Neural progenitor cell (in vitro differentiated cells): ENCODE measurements around the gene SYTL1. TPM values are rescaled to one million over a fixed set of nuclear protein-coding genes. Genes with fewer than 3 reads are reported as not detected.

Source experiments
- DNase-seq: peaks from one replicate; pipeline ENCODE4 v3.0.0-alpha.2; 2016; ENCODE audit warnings: low spot score
- H2AFZ ChIP-seq: fragments of 200-600 bp; sonication (generic); replicated peaks from 2 replicates; pipeline ENCODE4 v1.6.1; 2016; ENCODE audit warnings: antibody characterized with exemption
- H3F3A ChIP-seq: fragments of 200-600 bp; sonication (generic); 2 replicates; pipeline ENCODE4 v1.6.1; 2016; ENCODE audit warnings: antibody characterized with exemption, low read depth
- H3K27ac ChIP-seq: fragments of 200-600 bp; sonication (generic); 2 replicates; pipeline ENCODE4 v1.5.1; 2016; ENCODE audit warnings: mild to moderate bottlenecking
- H3K27me3 ChIP-seq: fragments of 200-600 bp; sonication (generic); 2 replicates; pipeline ENCODE4 v1.6.1; 2016; ENCODE audit warnings: mild to moderate bottlenecking, moderate library complexity
- H3K36me3 ChIP-seq: fragments of 200-600 bp; sonication (generic); 2 replicates; pipeline ENCODE4 v1.5.1; 2016
- H3K4me1 ChIP-seq: fragments of 200-600 bp; sonication (generic); 2 replicates; pipeline ENCODE4 v1.6.1; 2016; ENCODE audit warnings: mixed run types
- H3K4me2 ChIP-seq: fragments of 200-600 bp; sonication (generic); 2 replicates; pipeline ENCODE4 v1.6.1; 2016
- H3K4me3 ChIP-seq: fragments of 200-600 bp; sonication (generic); 2 replicates; pipeline ENCODE4 v1.5.1; 2016
- H3K79me2 ChIP-seq: fragments of 200-600 bp; sonication (generic); 2 replicates; pipeline ENCODE4 v1.6.1; 2016; ENCODE audit warnings: low read depth
- H3K9ac ChIP-seq: fragments of 200-600 bp; sonication (generic); 2 replicates; pipeline ENCODE4 v1.6.1; 2016
- H3K9me3 ChIP-seq: fragments of 200-600 bp; sonication (generic); 2 replicates; pipeline ENCODE4 v1.5.1; 2016; ENCODE audit warnings: low read depth
- H4K20me1 ChIP-seq: fragments of 200-600 bp; sonication (generic); 2 replicates; pipeline ENCODE4 v1.6.1; 2016; ENCODE audit warnings: low read depth
- H3K27ac Mint-ChIP-seq: 3 replicates; pipeline ENCODE4 v1.8.0; 2021; ENCODE audit warnings: mixed read lengths
- H3K27me3 Mint-ChIP-seq: 2 replicates; pipeline ENCODE4 v1.8.0; 2022; ENCODE audit warnings: low read depth, mild to moderate bottlenecking, inconsistent platforms, moderate library complexity, mixed read lengths; ENCODE audit not compliant: insufficient read depth
- H3K36me3 Mint-ChIP-seq: 3 replicates; pipeline ENCODE4 v1.8.0; 2021; ENCODE audit warnings: mixed read lengths
- H3K4me1 Mint-ChIP-seq: 3 replicates; pipeline ENCODE4 v1.8.0; 2021; ENCODE audit warnings: mixed read lengths
- H3K4me3 Mint-ChIP-seq: 3 replicates; pipeline ENCODE4 v1.8.0; 2021; ENCODE audit warnings: mild to moderate bottlenecking, moderate library complexity, mixed read lengths
- H3K9me3 Mint-ChIP-seq: 3 replicates; pipeline ENCODE4 v1.8.0; 2020; ENCODE audit warnings: mixed read lengths
- EZH2 ChIP-seq: fragments of 200-600 bp; sonication (generic); IDR thresholded peaks from 2 replicates; pipeline ENCODE4 v1.6.1; 2017; ENCODE audit warnings: antibody characterized with exemption, mild to moderate bottlenecking, moderate library complexity
- EZH2phosphoT487 ChIP-seq: fragments of 200-600 bp; sonication (generic); IDR thresholded peaks from 2 replicates; pipeline ENCODE4 v1.6.1; 2017; ENCODE audit warnings: antibody characterized with exemption
- total RNA-seq: library from RNA; depleted of rRNA; stranded (reverse); fragments of >200 nt; gene quantifications from 2 replicates; pipeline ENCODE4 v1.2.3, GENCODE V29; 2015; ENCODE audit warnings: low replicate concordance
- TF ChIP-seq, protein P1 (sequence below): fragments of 200-600 bp; sonication (generic); IDR thresholded peaks from 2 replicates; pipeline ENCODE4 v1.5.1; 2017; ENCODE audit warnings: antibody characterized with exemption, mild to moderate bottlenecking

Gene SYTL1
- total RNA-seq, 1 donor from 2014 or later: 5.7 TPM

DNA sequence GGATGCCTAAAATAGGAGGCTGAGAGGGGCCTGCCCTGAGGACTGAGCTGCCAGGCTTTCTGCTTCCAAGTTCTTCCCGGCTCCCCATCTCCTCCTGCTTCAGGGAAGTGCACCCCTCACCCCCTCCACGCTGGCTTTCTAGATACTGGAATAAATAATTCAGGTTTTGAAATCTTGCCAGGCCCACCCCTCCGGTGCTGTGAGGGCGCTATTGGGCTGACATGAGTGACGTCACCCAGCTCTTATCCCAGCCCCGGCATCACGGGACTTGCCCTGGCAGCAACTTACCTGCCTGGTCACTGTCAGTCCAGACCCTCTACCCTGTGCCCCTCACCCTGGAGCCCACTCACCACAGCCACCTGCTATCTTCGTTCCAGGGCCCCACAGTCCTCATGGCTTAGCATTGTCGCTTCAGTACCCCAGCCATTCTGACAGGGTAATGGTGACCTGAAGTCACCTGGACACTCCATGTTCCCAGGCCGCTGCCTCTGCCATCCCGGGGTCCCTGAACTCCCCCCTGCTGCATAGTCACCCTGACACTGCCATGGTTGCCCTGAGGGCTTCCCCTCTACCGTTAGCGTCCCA, 49.8 kb downstream of the SYTL1 start:
- peak overlapping the region; percentile 81 for H2AFZ ChIP-seq
- H3K27ac Mint-ChIP-seq: no peak overlapping the region

DNA sequence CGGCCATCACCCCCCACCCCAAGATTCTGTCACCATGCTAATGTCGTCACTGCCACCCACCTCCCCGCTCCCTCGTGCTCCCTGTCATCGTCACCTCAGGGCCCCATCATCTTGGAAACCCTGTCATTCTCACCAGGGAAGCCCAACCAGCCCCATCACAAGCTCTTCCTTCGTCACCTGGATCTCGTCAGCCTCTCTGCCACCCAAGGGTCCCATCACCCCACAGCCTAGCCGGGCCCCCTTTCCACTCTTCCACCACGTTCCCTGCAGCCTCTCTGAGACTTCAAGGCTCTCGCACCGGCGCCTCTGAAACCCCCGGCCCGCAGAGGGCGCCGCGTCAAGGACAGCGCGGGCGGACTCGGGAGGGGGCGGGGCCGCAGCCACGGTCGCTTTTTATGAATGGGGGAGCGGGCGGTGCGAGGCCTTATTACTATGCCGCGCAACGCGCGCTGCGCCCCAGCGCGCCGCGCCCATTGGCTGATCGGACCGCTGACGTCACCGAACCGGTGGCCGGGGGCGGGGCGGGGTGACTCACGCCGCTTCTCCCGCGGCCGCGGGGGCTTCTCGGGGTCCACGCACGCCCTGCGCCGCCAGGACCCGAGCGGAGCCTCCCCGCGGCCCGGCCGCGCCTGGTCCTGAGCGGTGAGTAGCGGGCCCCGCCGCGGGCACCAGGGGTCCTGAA, 50.4 kb downstream of the SYTL1 start, which contains the start of gene GPR3:
Gene GPR3, plus strand, starts transcription at position 527 of the 682 bp plus-strand sequence. CDS start 1,177 bp downstream, outside the sequence.
- Histone ChIP-seq H3K27me3 (no peaks in the 10 kb centered on the region), H3F3A (peaks cover 6% of the 10 kb centered on the region), H3K27ac (no peak within 1 kb of the TSS), H3K79me2 (no peaks in the 10 kb centered on the region), H3K36me3 (no peaks in the 10 kb centered on the region), H3K4me1 (peaks cover 11% of the 10 kb centered on the region), H3K4me2 (peak within 1 kb of the TSS; percentile 88), H3K4me3 (peak within 1 kb of the TSS; percentile 67), H4K20me1 (no peaks in the 10 kb centered on the region), H3K9me3 (no peaks in the 10 kb centered on the region), H2AFZ (peak within 1 kb of the TSS; percentile 96), H3K9ac (no peak within 1 kb of the TSS)
- DNase-seq: peak; percentile 96
- peak within 1 kb of the TSS; percentile 86 for H3K27ac Mint-ChIP-seq
- TF ChIP-seq EZH2: no peak
- TF ChIP-seq, protein P1, sequence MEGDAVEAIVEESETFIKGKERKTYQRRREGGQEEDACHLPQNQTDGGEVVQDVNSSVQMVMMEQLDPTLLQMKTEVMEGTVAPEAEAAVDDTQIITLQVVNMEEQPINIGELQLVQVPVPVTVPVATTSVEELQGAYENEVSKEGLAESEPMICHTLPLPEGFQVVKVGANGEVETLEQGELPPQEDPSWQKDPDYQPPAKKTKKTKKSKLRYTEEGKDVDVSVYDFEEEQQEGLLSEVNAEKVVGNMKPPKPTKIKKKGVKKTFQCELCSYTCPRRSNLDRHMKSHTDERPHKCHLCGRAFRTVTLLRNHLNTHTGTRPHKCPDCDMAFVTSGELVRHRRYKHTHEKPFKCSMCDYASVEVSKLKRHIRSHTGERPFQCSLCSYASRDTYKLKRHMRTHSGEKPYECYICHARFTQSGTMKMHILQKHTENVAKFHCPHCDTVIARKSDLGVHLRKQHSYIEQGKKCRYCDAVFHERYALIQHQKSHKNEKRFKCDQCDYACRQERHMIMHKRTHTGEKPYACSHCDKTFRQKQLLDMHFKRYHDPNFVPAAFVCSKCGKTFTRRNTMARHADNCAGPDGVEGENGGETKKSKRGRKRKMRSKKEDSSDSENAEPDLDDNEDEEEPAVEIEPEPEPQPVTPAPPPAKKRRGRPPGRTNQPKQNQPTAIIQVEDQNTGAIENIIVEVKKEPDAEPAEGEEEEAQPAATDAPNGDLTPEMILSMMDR: peak; percentile 64
- H3K4me1 Mint-ChIP-seq: peaks cover 27% of the 10 kb centered on the region
- H3K9me3 Mint-ChIP-seq: peaks cover 2% of the 10 kb centered on the region
- no peaks in the 10 kb centered on the region for H3K36me3 Mint-ChIP-seq
- H3K27me3 Mint-ChIP-seq: peaks cover 11% of the 10 kb centered on the region
- H3K4me3 Mint-ChIP-seq: peak within 1 kb of the TSS; percentile 89

More for the DNA sequence above, 49.8 kb downstream of the SYTL1 start:
- no peaks in the 10 kb centered on the region for H4K20me1 ChIP-seq
- Mint-ChIP-seq H3K4me1 (peaks cover 27% of the 10 kb centered on the region), H3K36me3 (no peaks in the 10 kb centered on the region), H3K4me3 (peak overlapping the region; percentile 79), H3K9me3 (peaks cover 2% of the 10 kb centered on the region), H3K27me3 (peaks cover 9% of the 10 kb centered on the region)
- H3K36me3 ChIP-seq: no peaks in the 10 kb centered on the region
- H3F3A ChIP-seq: peaks cover 6% of the 10 kb centered on the region
- no peaks in the 10 kb centered on the region for H3K79me2 ChIP-seq
- H3K4me2 ChIP-seq: peak overlapping the region; percentile 88
- H3K27ac ChIP-seq: no peak overlapping the region
- DNase-seq: peak; percentile 56
- no peak overlapping the region for H3K9ac ChIP-seq
- H3K4me1 ChIP-seq: peaks cover 11% of the 10 kb centered on the region
- peak overlapping the region; percentile 67 for H3K4me3 ChIP-seq
- no peaks in the 10 kb centered on the region for H3K27me3 ChIP-seq
- H3K9me3 ChIP-seq: no peaks in the 10 kb centered on the region
- TF ChIP-seq EZH2 (no peak), EZH2phosphoT487 (no peak)
- TF ChIP-seq, protein P1: no peak

DNA sequence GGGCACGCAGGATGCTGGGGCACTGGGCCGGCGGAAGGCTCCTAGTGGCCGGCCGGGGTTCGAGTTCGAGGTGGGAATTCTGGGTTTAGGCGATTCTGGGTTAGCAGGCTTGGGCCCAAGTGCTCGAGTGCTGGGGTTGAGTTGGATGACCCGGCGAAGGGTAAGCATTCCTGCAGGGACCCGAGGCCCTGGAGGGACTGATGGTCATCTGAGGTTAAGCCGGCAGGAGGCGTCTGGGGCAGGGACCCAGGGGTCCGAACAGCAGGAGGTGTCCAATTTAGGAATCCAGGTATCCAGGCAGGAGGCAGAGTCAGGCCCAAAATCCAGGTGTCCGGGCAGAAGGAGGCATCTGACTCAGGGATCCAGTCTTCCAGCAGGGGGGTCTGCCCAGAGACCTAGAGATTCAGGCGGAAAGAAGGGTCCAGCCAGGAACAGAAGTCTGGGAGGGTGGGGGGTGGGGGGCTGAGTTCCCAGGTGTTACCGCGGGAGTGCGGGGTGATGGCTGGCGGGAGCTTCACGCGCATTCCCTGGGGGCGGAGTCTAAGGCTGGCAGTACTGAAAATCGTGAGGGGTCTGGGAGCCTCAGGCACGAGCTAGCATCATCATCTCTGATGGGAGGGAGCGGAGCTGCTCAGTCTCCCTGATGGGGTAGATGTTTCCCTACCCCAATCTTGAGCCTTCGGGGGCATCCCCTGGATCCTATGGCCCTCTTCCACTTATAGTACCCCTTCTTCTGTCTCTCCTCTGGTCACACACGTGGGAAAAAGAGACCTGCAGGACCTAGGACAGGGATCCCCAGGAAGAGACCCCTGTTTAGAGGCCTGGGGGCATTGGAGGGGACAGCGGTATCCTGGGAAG, 51.2 kb downstream of the SYTL1 start:
- Mint-ChIP-seq H3K4me3 (peak overlapping the region; percentile 89), H3K9me3 (peaks cover 2% of the 10 kb centered on the region), H3K4me1 (peaks cover 35% of the 10 kb centered on the region), H3K27ac (peak overlapping the region; percentile 86), H3K36me3 (no peaks in the 10 kb centered on the region), H3K27me3 (peaks cover 11% of the 10 kb centered on the region)
- H3K79me2 ChIP-seq: no peaks in the 10 kb centered on the region
- peak overlapping the region; percentile 88 for H3K4me2 ChIP-seq
- no peak overlapping the region for H3K27ac ChIP-seq
- H3K9ac ChIP-seq: no peak overlapping the region
- no peaks in the 10 kb centered on the region for H3K36me3 ChIP-seq
- no peaks in the 10 kb centered on the region for H3K27me3 ChIP-seq
- H3K9me3 ChIP-seq: no peaks in the 10 kb centered on the region
- no peaks in the 10 kb centered on the region for H4K20me1 ChIP-seq
- peaks cover 6% of the 10 kb centered on the region for H3F3A ChIP-seq
- H3K4me3 ChIP-seq: peak overlapping the region; percentile 67
- peak; percentile 52 for DNase-seq
- peaks cover 15% of the 10 kb centered on the region for H3K4me1 ChIP-seq
- H2AFZ ChIP-seq: peak overlapping the region; percentile 96
- no peak for TF ChIP-seq EZH2phosphoT487
- TF ChIP-seq EZH2: no peak
- TF ChIP-seq, protein P1: peak; percentile 45
